Astrocyte (in vitro differentiated cells and primary cell): Measurements from ENCODE around the gene GLB1L. TPM values are rescaled to one million over a fixed set of nuclear protein-coding genes. Genes with fewer than 3 reads are reported as not detected.

Experiments used
- DNase-seq: peaks from one replicate; pipeline ENCODE4 v3.0.0-alpha.2; 2010; ENCODE audit warnings: low read depth
- FAIRE-seq: peaks from 2 replicates; lab custom pipeline; 2011; peaks lifted over from hg19 to GRCh38; lab: Jason Lieb, UNC
- H2AFZ ChIP-seq: 2 replicates; pipeline ENCODE4 v1.6.0; 2012; ENCODE audit warnings: low read depth, low read length, inconsistent platforms
- H3K27ac ChIP-seq: 2 replicates; pipeline ENCODE4 v1.5.1; 2011; ENCODE audit warnings: low read depth, low read length, inconsistent platforms
- H3K27me3 ChIP-seq: 2 replicates; pipeline ENCODE4 v1.6.0; 2011; ENCODE audit warnings: low read length, inconsistent platforms; ENCODE audit not compliant: insufficient read depth
- H3K36me3 ChIP-seq: 2 replicates; pipeline ENCODE4 v1.5.1; 2011; ENCODE audit warnings: low read length, inconsistent platforms; ENCODE audit not compliant: insufficient read depth
- H3K4me1 ChIP-seq: 2 replicates; pipeline ENCODE4 v1.5.1; 2011; ENCODE audit warnings: low read length, inconsistent platforms; ENCODE audit not compliant: insufficient read depth
- H3K4me2 ChIP-seq: 2 replicates; pipeline ENCODE4 v1.6.0; 2012; ENCODE audit warnings: low read length, inconsistent platforms
- H3K4me3 ChIP-seq: 2 replicates; pipeline ENCODE4 v1.5.1; 2011; ENCODE audit warnings: low read depth, mild to moderate bottlenecking, low read length, inconsistent platforms; ENCODE audit not compliant: insufficient read depth
- H3K79me2 ChIP-seq: 2 replicates; pipeline ENCODE4 v1.6.0; 2012; ENCODE audit warnings: mild to moderate bottlenecking, low read length, inconsistent platforms; ENCODE audit not compliant: insufficient read depth
- H3K9ac ChIP-seq: 2 replicates; pipeline ENCODE4 v1.6.0; 2012; ENCODE audit warnings: mild to moderate bottlenecking, low read length, inconsistent platforms
- H3K9me3 ChIP-seq: 2 replicates; pipeline ENCODE4 v1.5.1; 2012; ENCODE audit warnings: low read depth, mild to moderate bottlenecking, low read length, inconsistent platforms; ENCODE audit not compliant: insufficient read depth
- H4K20me1 ChIP-seq: 2 replicates; pipeline ENCODE4 v1.6.0; 2012; ENCODE audit warnings: low read length, inconsistent platforms; ENCODE audit not compliant: insufficient read depth
- H3K27ac Mint-ChIP-seq: one replicate; pipeline ENCODE4 v1.8.0; 2021; ENCODE audit warnings: mild to moderate bottlenecking, mixed read lengths; ENCODE audit not compliant: unreplicated experiment
- H3K27me3 Mint-ChIP-seq: one replicate; pipeline ENCODE4 v1.8.0; 2021; ENCODE audit warnings: low read depth, mixed read lengths; ENCODE audit not compliant: unreplicated experiment
- H3K36me3 Mint-ChIP-seq: one replicate; pipeline ENCODE4 v1.8.0; 2021; ENCODE audit warnings: low read depth, mixed read lengths; ENCODE audit not compliant: unreplicated experiment
- H3K4me1 Mint-ChIP-seq: one replicate; pipeline ENCODE4 v1.8.0; 2021; ENCODE audit warnings: low read depth, mixed read lengths; ENCODE audit not compliant: unreplicated experiment
- H3K4me3 Mint-ChIP-seq: one replicate; pipeline ENCODE4 v1.8.0; 2021; ENCODE audit warnings: mild to moderate bottlenecking, moderate library complexity, mixed read lengths; ENCODE audit not compliant: unreplicated experiment
- H3K9me3 Mint-ChIP-seq: one replicate; pipeline ENCODE4 v1.8.0; 2021; ENCODE audit warnings: mild to moderate bottlenecking, mixed read lengths; ENCODE audit not compliant: unreplicated experiment
- EZH2 ChIP-seq: IDR thresholded peaks from 2 replicates; pipeline ENCODE4 v1.6.1; 2012; ENCODE audit warnings: mild to moderate bottlenecking, low read length, inconsistent platforms; ENCODE audit not compliant: insufficient read depth
- total RNA-seq: library from RNA; stranded (reverse); gene quantifications from 2 replicates; pipeline ENCODE4 v1.2.1, GENCODE V29; 2021
- TF ChIP-seq, protein P1 (sequence below): IDR thresholded peaks from 2 replicates; pipeline ENCODE4 v1.5.1; 2011; ENCODE audit warnings: low read depth, mild to moderate bottlenecking, inconsistent platforms, low read length, moderate library complexity; ENCODE audit not compliant: insufficient read depth

The GLB1L gene
- total RNA-seq, 1 donor from 2014 or later = 2.7 TPM

DNA sequence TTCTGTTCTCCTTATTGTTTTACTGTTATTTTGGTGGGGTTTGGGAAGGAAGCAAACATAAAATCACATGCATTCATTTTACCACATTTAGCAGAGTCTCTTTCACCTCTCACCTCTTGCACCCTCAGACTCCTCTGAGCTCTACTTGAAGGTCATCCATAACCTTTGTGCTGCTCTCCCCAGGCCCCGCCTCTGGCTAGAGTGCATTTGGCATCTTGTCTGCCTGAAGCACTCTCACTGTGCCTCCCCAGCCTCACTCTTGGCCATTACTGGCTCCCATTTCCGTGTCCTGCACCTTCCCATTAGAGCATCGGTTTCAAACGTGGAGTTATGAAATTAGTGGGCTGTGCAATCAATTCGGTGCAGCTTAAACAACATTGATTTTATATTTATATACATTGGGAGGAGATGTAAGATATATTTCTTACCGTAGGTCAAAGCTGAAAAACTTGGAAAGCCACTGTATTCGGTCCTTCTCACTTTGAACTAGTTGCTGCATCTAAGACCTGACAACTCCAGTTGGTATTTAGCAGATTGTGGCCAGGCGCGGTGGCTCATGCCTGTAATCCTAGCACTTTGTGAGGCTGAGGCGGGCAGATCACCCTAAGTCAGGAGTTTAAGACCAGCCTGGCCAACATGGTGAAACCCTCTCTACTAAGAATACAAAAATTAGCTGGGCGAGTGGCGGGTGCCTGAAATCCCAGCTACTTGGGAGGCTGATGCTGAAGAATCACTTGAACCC, 45.6 kb downstream of the GLB1L start:
- no peak for TF ChIP-seq EZH2
- TF ChIP-seq, protein P1, sequence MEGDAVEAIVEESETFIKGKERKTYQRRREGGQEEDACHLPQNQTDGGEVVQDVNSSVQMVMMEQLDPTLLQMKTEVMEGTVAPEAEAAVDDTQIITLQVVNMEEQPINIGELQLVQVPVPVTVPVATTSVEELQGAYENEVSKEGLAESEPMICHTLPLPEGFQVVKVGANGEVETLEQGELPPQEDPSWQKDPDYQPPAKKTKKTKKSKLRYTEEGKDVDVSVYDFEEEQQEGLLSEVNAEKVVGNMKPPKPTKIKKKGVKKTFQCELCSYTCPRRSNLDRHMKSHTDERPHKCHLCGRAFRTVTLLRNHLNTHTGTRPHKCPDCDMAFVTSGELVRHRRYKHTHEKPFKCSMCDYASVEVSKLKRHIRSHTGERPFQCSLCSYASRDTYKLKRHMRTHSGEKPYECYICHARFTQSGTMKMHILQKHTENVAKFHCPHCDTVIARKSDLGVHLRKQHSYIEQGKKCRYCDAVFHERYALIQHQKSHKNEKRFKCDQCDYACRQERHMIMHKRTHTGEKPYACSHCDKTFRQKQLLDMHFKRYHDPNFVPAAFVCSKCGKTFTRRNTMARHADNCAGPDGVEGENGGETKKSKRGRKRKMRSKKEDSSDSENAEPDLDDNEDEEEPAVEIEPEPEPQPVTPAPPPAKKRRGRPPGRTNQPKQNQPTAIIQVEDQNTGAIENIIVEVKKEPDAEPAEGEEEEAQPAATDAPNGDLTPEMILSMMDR = no peak
- peaks cover 6% of the 10 kb centered on the region for H3K27me3 ChIP-seq
- Mint-ChIP-seq H3K4me1 (no peaks in the 10 kb centered on the region), H3K27me3 (peaks cover 20% of the 10 kb centered on the region), H3K4me3 (no peak overlapping the region), H3K9me3 (no peaks in the 10 kb centered on the region), H3K27ac (no peak overlapping the region), H3K36me3 (no peaks in the 10 kb centered on the region)
- DNase-seq = no peak
- H3K4me3 ChIP-seq = no peak overlapping the region
- no peaks in the 10 kb centered on the region for H3K4me1 ChIP-seq
- no peak overlapping the region for H3K4me2 ChIP-seq
- no peak overlapping the region for H3K27ac ChIP-seq
- no peak overlapping the region for H2AFZ ChIP-seq
- H3K9ac ChIP-seq = no peak overlapping the region
- no peaks in the 10 kb centered on the region for H3K36me3 ChIP-seq
- FAIRE-seq = no peak
- no peaks in the 10 kb centered on the region for H3K79me2 ChIP-seq
- H3K9me3 ChIP-seq = no peaks in the 10 kb centered on the region
- H4K20me1 ChIP-seq = no peaks in the 10 kb centered on the region

DNA sequence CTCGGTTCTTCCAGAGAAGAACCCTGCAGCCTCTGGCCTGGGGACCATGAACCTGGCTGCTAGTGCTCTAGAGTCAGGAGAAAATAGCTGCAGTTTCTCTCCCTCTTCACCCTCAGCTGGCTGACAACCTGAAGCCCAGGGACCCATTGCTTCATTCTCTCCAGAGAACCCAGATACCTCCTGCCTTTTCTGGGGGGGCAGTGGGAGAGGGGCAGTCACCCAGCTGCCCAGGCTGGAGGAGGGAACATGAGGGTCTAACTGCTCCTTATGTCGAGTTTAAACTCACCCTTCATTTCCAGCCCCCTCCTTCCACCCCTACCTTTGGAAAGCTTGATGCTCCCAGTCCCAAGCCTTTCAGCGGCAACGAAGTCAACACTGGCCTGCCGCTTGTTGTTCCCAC, 46.3 kb downstream of the GLB1L start:
- H3K27me3 ChIP-seq = peaks cover 6% of the 10 kb centered on the region
- no peaks in the 10 kb centered on the region for H3K79me2 ChIP-seq
- no peak for TF ChIP-seq EZH2
- TF ChIP-seq, protein P1 = no peak
- Mint-ChIP-seq H3K27me3 (peaks cover 20% of the 10 kb centered on the region), H3K4me3 (no peak overlapping the region), H3K4me1 (no peaks in the 10 kb centered on the region), H3K9me3 (no peaks in the 10 kb centered on the region), H3K36me3 (no peaks in the 10 kb centered on the region), H3K27ac (no peak overlapping the region)
- H3K4me1 ChIP-seq = no peaks in the 10 kb centered on the region
- no peak overlapping the region for H2AFZ ChIP-seq
- H3K36me3 ChIP-seq = no peaks in the 10 kb centered on the region
- H3K4me3 ChIP-seq = no peak overlapping the region
- DNase-seq = no peak
- no peak for FAIRE-seq
- H3K4me2 ChIP-seq = no peak overlapping the region
- H3K9me3 ChIP-seq = no peaks in the 10 kb centered on the region
- H3K9ac ChIP-seq = no peak overlapping the region
- no peaks in the 10 kb centered on the region for H4K20me1 ChIP-seq
- no peak overlapping the region for H3K27ac ChIP-seq

DNA sequence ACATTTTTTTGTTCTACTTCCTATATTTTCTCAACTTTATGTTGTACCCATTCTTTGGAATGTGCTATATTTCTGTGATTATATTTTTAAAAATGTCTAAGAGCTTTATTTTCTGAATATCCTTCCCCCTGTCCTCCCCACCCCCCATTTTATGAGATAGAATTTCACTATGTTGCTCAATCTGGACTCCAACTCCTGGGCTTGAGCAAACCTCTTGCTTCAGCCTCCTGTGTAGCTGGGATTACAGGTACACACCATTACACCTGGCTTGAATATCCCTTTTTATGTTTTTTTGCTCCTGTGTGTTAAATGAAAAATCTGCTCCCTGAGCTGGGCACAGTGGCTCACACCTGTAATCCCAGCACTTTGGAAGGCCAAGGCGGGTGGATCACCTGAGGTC, 47.9 kb downstream of the GLB1L start:
- TF ChIP-seq, protein P1 = no peak
- TF ChIP-seq EZH2 = no peak

More for the DNA sequence above, 47.9 kb downstream of the GLB1L start:
- no peak overlapping the region for H3K27ac ChIP-seq
- H3K36me3 ChIP-seq = no peaks in the 10 kb centered on the region
- H3K4me3 ChIP-seq = no peak overlapping the region
- no peaks in the 10 kb centered on the region for H4K20me1 ChIP-seq
- H3K27me3 ChIP-seq = peaks cover 6% of the 10 kb centered on the region
- H3K9me3 ChIP-seq = no peaks in the 10 kb centered on the region
- no peaks in the 10 kb centered on the region for H3K79me2 ChIP-seq
- no peaks in the 10 kb centered on the region for H3K4me1 Mint-ChIP-seq
- no peaks in the 10 kb centered on the region for H3K36me3 Mint-ChIP-seq
- peaks cover 17% of the 10 kb centered on the region for H3K27me3 Mint-ChIP-seq
- H3K4me1 ChIP-seq = no peaks in the 10 kb centered on the region
- no peaks in the 10 kb centered on the region for H3K9me3 Mint-ChIP-seq
- H3K4me2 ChIP-seq = no peak overlapping the region
- no peak overlapping the region for H3K9ac ChIP-seq
- FAIRE-seq (no peak), DNase-seq (no peak)
- H3K4me3 Mint-ChIP-seq = no peak overlapping the region
- no peak overlapping the region for H3K27ac Mint-ChIP-seq
- H2AFZ ChIP-seq = no peak overlapping the region
